HepG2 (cell line): ENCODE data around the gene TPM1. TPM values are rescaled to one million over a fixed set of nuclear protein-coding genes. Genes with fewer than 3 reads are reported as not detected.

Experiments used
- CC2D1A ChIP-seq: sonication (generic); formaldehyde crosslinking; IDR thresholded peaks from 2 replicates; pipeline ENCODE4 v1.8.1; 2023; ENCODE audit warnings: mild to moderate bottlenecking, missing genetic modification reagents
- ETV5 ChIP-seq: IDR thresholded peaks from 2 replicates; pipeline ENCODE4 v1.6.1; 2018; ENCODE audit warnings: missing biosample characterization, missing genetic modification reagents, inconsistent platforms, borderline replicate concordance
- LCORL ChIP-seq, 2 experiments: fragments of 450-650 bp in 1 of 2; sonication (generic) in 1 of 2; formaldehyde crosslinking in 1 of 2; IDR thresholded peaks; 2 replicates each; pipeline versions ENCODE4 v1.5.0 to v1.6.1; 2017 to 2020; ENCODE audit warnings: antibody characterized with exemption in 1 of 2, missing genetic modification reagents in 1 of 2
- NCOR1 ChIP-seq: fragments of 200-600 bp; sonication (generic); IDR thresholded peaks from 2 replicates; pipeline ENCODE4 v1.7.0; 2017; ENCODE audit warnings: antibody characterized with exemption, low read length, borderline replicate concordance
- SOX5 ChIP-seq: IDR thresholded peaks from 2 replicates; pipeline ENCODE4 v1.6.1; 2016; ENCODE audit warnings: borderline replicate concordance
- SUZ12 ChIP-seq: fragments of 150-350 bp; IDR thresholded peaks from 2 replicates; pipeline ENCODE4 v1.6.1; 2014; ENCODE audit warnings: low read depth, low read length
- TRIM24 ChIP-seq: sonication (generic); formaldehyde crosslinking; IDR thresholded peaks from 2 replicates; pipeline ENCODE4 v1.8.0; 2022; ENCODE audit warnings: mild to moderate bottlenecking, missing genetic modification reagents
- ZNF883 ChIP-seq: sonication (generic); formaldehyde crosslinking; IDR thresholded peaks from 2 replicates; pipeline ENCODE4 v1.5.1; 2020; ENCODE audit warnings: mild to moderate bottlenecking, missing genetic modification reagents; ENCODE audit errors: not compliant biosample characterization
- polyA plus RNA-seq, 8 experiments: library from polyadenylated mRNA; depleted of rRNA in 3 of 8; stranded (reverse) in 7 of 8; unstranded in 1 of 8; fragments of >200 nt; fragmentation: Illumina TruSeq in 4 of 8; extraction: Trizol in 4 of 8; gene quantifications; 2 replicates each; pipeline versions ENCODE4 v1.2.1 to v1.2.3, GENCODE V29; 2011 to 2016; ENCODE audit warnings: low read depth in 4 of 8, missing spikeins in 1 of 8, mixed read lengths in 1 of 8; ENCODE audit not compliant: insufficient read depth in 1 of 8
- total RNA-seq, 5 experiments: library from RNA; depleted of rRNA; stranded (reverse); fragments of >200 nt; fragmentation: Illumina TruSeq; extraction: Trizol; gene quantifications; 2 replicates each; pipeline ENCODE4 v1.2.3, GENCODE V29; 2016; ENCODE audit warnings: low read depth in 1 of 5
- TF ChIP-seq, protein P1 (sequence below): sonication (generic); formaldehyde crosslinking; IDR thresholded peaks from 2 replicates; pipeline ENCODE4 v1.4.0; 2020; ENCODE audit warnings: missing genetic modification reagents, borderline replicate concordance
- TF ChIP-seq, protein P2 (sequence below), 2 experiments: fragments of 450-650 bp in 1 of 2; sonication (generic) in 1 of 2; formaldehyde crosslinking in 1 of 2; IDR thresholded peaks; 2 replicates each; pipeline versions ENCODE4 v1.6.1 to v1.8.0; 2016 to 2022; ENCODE audit warnings: antibody characterized with exemption in 1 of 2, mild to moderate bottlenecking in 1 of 2, missing genetic modification reagents in 1 of 2
- TF ChIP-seq, protein P3 (sequence below): sonication (generic); formaldehyde crosslinking; IDR thresholded peaks from 2 replicates; pipeline ENCODE4 v1.5.0; 2020; ENCODE audit warnings: missing genetic modification reagents

TPM1 gene
- total and polyA plus RNA-seq, 2 of the 13 experiments (the other 11 are each of a cell fraction or from before 2014, with no cell fraction given), result 98.9 to 109 TPM

DNA sequence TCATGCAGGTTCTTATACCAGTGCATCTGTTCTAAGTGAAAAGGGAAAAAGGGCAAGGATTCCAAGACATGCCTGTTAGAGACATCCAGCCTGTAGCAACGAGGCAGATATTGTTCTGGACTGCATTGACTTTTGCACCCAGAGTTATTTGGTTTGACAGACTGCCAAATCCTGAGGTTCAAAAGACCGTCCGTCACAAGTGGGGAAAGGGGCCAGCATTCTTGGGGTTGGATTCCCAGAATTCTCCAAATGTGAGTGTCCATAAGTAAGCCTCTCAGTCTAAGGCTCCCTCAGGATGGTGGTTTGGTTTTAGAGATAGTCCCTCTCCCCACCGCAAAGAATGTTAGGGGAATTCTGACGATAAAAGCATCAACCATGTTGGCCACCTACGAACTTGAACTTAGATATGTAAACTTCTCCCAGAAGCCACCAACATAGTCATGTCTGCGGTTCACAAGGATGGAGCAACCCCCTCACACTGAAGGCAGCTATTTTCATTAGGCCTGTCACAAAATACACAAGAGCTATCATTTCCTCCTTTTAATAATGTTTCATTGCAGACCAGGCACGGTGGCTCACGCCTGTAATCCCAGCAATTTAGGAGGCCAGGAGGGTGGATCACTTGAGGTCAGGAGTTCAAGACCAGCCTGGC, 65.5 kb downstream of the TPM1 start (continued):
- TF ChIP-seq SUZ12, result no peak
- TF ChIP-seq, protein P1, sequence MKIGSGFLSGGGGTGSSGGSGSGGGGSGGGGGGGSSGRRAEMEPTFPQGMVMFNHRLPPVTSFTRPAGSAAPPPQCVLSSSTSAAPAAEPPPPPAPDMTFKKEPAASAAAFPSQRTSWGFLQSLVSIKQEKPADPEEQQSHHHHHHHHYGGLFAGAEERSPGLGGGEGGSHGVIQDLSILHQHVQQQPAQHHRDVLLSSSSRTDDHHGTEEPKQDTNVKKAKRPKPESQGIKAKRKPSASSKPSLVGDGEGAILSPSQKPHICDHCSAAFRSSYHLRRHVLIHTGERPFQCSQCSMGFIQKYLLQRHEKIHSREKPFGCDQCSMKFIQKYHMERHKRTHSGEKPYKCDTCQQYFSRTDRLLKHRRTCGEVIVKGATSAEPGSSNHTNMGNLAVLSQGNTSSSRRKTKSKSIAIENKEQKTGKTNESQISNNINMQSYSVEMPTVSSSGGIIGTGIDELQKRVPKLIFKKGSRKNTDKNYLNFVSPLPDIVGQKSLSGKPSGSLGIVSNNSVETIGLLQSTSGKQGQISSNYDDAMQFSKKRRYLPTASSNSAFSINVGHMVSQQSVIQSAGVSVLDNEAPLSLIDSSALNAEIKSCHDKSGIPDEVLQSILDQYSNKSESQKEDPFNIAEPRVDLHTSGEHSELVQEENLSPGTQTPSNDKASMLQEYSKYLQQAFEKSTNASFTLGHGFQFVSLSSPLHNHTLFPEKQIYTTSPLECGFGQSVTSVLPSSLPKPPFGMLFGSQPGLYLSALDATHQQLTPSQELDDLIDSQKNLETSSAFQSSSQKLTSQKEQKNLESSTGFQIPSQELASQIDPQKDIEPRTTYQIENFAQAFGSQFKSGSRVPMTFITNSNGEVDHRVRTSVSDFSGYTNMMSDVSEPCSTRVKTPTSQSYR (CRISPR knock-in tag), result peak; percentile 40; the same call in 1 of the 2 replicates
- TF ChIP-seq, protein P2, sequence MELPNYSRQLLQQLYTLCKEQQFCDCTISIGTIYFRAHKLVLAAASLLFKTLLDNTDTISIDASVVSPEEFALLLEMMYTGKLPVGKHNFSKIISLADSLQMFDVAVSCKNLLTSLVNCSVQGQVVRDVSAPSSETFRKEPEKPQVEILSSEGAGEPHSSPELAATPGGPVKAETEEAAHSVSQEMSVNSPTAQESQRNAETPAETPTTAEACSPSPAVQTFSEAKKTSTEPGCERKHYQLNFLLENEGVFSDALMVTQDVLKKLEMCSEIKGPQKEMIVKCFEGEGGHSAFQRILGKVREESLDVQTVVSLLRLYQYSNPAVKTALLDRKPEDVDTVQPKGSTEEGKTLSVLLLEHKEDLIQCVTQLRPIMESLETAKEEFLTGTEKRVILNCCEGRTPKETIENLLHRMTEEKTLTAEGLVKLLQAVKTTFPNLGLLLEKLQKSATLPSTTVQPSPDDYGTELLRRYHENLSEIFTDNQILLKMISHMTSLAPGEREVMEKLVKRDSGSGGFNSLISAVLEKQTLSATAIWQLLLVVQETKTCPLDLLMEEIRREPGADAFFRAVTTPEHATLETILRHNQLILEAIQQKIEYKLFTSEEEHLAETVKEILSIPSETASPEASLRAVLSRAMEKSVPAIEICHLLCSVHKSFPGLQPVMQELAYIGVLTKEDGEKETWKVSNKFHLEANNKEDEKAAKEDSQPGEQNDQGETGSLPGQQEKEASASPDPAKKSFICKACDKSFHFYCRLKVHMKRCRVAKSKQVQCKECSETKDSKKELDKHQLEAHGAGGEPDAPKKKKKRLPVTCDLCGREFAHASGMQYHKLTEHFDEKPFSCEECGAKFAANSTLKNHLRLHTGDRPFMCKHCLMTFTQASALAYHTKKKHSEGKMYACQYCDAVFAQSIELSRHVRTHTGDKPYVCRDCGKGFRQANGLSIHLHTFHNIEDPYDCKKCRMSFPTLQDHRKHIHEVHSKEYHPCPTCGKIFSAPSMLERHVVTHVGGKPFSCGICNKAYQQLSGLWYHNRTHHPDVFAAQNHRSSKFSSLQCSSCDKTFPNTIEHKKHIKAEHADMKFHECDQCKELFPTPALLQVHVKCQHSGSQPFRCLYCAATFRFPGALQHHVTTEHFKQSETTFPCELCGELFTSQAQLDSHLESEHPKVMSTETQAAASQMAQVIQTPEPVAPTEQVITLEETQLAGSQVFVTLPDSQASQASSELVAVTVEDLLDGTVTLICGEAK (IDR thresholded peaks at IDR 0.05), result no peak
- TF ChIP-seq, protein P2 (CRISPR knock-in tag; IDR thresholded peaks at IDR 0.05), result no peak
- TF ChIP-seq CC2D1A, result no peak
- peak; percentile 43; the same call in 1 of the 2 replicates for TF ChIP-seq ETV5 (CRISPR knock-in tag)
- TF ChIP-seq NCOR1, result peak; percentile 93
- TF ChIP-seq TRIM24 (CRISPR knock-in tag), result no peak
- no peak for TF ChIP-seq ZNF883 (CRISPR knock-in tag)
- TF ChIP-seq, protein P3, sequence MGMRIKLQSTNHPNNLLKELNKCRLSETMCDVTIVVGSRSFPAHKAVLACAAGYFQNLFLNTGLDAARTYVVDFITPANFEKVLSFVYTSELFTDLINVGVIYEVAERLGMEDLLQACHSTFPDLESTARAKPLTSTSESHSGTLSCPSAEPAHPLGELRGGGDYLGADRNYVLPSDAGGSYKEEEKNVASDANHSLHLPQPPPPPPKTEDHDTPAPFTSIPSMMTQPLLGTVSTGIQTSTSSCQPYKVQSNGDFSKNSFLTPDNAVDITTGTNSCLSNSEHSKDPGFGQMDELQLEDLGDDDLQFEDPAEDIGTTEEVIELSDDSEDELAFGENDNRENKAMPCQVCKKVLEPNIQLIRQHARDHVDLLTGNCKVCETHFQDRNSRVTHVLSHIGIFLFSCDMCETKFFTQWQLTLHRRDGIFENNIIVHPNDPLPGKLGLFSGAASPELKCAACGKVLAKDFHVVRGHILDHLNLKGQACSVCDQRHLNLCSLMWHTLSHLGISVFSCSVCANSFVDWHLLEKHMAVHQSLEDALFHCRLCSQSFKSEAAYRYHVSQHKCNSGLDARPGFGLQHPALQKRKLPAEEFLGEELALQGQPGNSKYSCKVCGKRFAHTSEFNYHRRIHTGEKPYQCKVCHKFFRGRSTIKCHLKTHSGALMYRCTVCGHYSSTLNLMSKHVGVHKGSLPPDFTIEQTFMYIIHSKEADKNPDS (CRISPR knock-in tag), result no peak
- peak; percentile 82; the same call in 1 of the 2 replicates for TF ChIP-seq LCORL (IDR thresholded peaks at IDR 0.05)
- TF ChIP-seq LCORL (CRISPR knock-in tag; IDR thresholded peaks at IDR 0.05), result peak; percentile 98; the same call in 1 of the 2 replicates
- TF ChIP-seq SOX5 (CRISPR knock-in tag), result peak; percentile 90
